ENCODE results near the gene TENM4.
"Not testable (repeated sequence)": the region's sequence is repeated elsewhere in the genome, so short reads cannot be mapped to it uniquely, and the experiment has no call there.

The TENM4 gene

GRCh38 chr11:79237703-79238102 lies 203.1 kb downstream of the TENM4 start:
- DNase-seq, result no peak

- DNase-seq, result no peak
Measured at GRCh38 chr11:79237091-79237490, 203.7 kb downstream of the TENM4 start.

GRCh38 chr11:79236541-79236971 lies 204.3 kb downstream of the TENM4 start:
- DNase-seq, result no peak

- DNase-seq, result no peak
Measured at GRCh38 chr11:79235696-79236095, 205.1 kb downstream of the TENM4 start.

GRCh38 chr11:79232346-79232745 lies 208.5 kb downstream of the TENM4 start:
- no peak for DNase-seq

GRCh38 chr11:79229047-79229446 lies 211.8 kb downstream of the TENM4 start:
- DNase-seq, result no peak

- DNase-seq, result no peak
Measured at GRCh38 chr11:79227767-79228755, 212.8 kb downstream of the TENM4 start.

- DNase-seq, result no peak
Measured at GRCh38 chr11:79227308-79227707, 213.5 kb downstream of the TENM4 start.

- DNase-seq, result no peak
Measured at GRCh38 chr11:79226126-79226525, 214.7 kb downstream of the TENM4 start.

GRCh38 chr11:79222163-79222562 lies 218.7 kb downstream of the TENM4 start:
- DNase-seq, result not testable (repeated sequence)

- no peak for DNase-seq
Measured at GRCh38 chr11:79221444-79222130, 219.2 kb downstream of the TENM4 start.

GRCh38 chr11:79220171-79220570 lies 220.7 kb downstream of the TENM4 start:
- DNase-seq, result no peak

GRCh38 chr11:79219186-79220045 lies 221.4 kb downstream of the TENM4 start:
- no peak for DNase-seq

GRCh38 chr11:79212741-79213190 lies 228.1 kb downstream of the TENM4 start:
- DNase-seq, result no peak

- DNase-seq, result no peak
Measured at GRCh38 chr11:79209540-79210266, 231.1 kb downstream of the TENM4 start.

- no peak for DNase-seq
Measured at GRCh38 chr11:79208126-79208525, 232.7 kb downstream of the TENM4 start.

- no peak for DNase-seq
Measured at GRCh38 chr11:79206951-79207350, 233.9 kb downstream of the TENM4 start.

GRCh38 chr11:79205786-79206185 lies 235.0 kb downstream of the TENM4 start:
- no peak for DNase-seq

GRCh38 chr11:79201677-79202347 lies 239.0 kb downstream of the TENM4 start:
- DNase-seq, result no peak

- no peak for DNase-seq
Measured at GRCh38 chr11:79200398-79201070, 240.3 kb downstream of the TENM4 start.

All from DMS79 (cell line).